ENCODE measurements around the gene BRD7. TPM values are rescaled to one million over a fixed set of nuclear protein-coding genes. Genes with fewer than 3 reads are reported as not detected.

Gene BRD7
- total and polyA plus RNA-seq, 10 of the 15 experiments (the other 5 are each of a cell fraction or from before 2014, with no cell fraction given) = 16.9 to 74.7 (median 52.0) TPM

DNA sequence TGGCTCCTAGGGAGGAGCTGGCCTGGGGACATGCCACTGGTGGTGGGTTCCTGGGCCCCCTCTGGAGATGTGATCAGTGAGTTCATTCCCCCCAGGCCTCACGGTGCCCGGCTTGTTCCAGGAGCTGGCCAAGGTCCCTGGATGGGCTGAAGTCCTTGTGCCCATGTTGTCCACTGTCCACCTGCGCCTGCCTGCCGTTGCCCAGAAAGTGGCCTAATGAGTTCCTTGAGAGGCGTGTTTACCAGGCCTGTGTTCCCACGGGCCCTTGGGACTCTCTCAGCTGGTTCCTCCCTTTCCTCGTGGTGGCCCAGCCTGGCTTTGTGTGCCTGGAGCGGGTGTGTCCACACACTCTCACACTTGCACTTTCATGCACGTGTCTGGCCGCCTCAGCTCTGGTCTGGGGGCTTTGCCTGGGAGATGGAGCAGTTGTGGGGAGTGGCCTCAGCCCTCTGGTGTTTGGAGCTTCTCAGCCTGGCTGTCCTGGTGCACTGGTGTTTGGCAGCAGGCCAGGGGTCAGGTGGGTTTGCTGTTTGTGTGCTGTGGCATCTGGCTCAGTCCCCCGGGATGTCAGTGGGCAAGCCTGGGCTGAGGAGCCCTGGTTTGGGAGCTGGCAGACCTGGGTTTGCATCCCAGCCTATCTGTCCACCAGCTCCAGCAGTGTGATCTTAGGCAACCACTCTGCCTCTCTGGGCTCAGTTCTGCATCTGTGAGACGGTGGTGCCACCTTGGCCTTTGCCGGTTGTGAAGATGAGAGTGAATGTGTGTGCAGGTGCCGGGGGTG is 84.5 kb downstream of the BRD7 start:
- ChIA-PET POLR2A (no interaction called here), RAD21 (ENCODE audit: unreplicated experiment) (interaction anchor here (1.0 to 1.1 kb wide), 2 partner anchors 11 to 14 kb away, joined by 3 to 4 read pairs; no protein-coding TSS in a partner anchor), SMC1A (ENCODE audit: uncharacterized antibody, unreplicated experiment) (interaction anchor here (0.9 to 8.9 kb wide), 5 partner anchors 10 to 244 kb away, joined by 3 to 73 read pairs (median 3); partner anchors contain the start of gene ADCY7), CTCF (interaction anchor here (0.6 to 6.8 kb wide), 6 partner anchors 19 to 212 kb away, joined by 3 to 38 read pairs (median 4); no protein-coding TSS in a partner anchor)
- Histone ChIP-seq H3K27me3 (replicated peaks in 1 of 2; ENCODE audit: control insufficient read depth in 2 of 2, insufficient read depth in 2 of 2, low read length in 1 of 2) (no peaks in the 10 kb centered on the region), H3K4me1 (ENCODE audit: control insufficient read depth, insufficient read depth, low read length) (peaks cover 47% of the 10 kb centered on the region), H4K20me1 (ENCODE audit: control insufficient read depth, insufficient read depth) (no peaks in the 10 kb centered on the region), H3K4me2 (ENCODE audit: control insufficient read depth, insufficient read depth) (peak overlapping the region; percentile 71), H3K36me3 (ENCODE audit: control insufficient read depth in 2 of 2, insufficient read depth in 2 of 2, low read length in 1 of 2) (peaks cover 11 to 12% of the 10 kb centered on the region in 2 experiments), H3K9me3 (replicated peaks; ENCODE audit: control insufficient read depth, insufficient read depth, low read length) (no peaks in the 10 kb centered on the region; the same call in 2 of the 3 replicates), H3K27ac (ENCODE audit: control insufficient read depth, insufficient read depth) (peak overlapping the region; percentile 55), H3K4me3 (no peak overlapping the region), H2AFZ (ENCODE audit: control insufficient read depth, low read depth, low read length) (no peak overlapping the region), H3K9ac (ENCODE audit: control insufficient read depth, insufficient read depth, low read length) (no peak overlapping the region; the same call in 1 of the 2 replicates), H3K79me2 (ENCODE audit: control insufficient read depth, insufficient read depth, low read length) (peaks cover 71% of the 10 kb centered on the region)
- DNase-seq (ENCODE audit: low read depth, low spot score) (no peak), ATAC-seq (no peak), FAIRE-seq (no peak)
- TF ChIP-seq TAF1 (IDR thresholded peaks at IDR 0.05; ENCODE audit: borderline replicate concordance, low read depth, low read length) = no peak
- no peak for TF ChIP-seq NR2C2 (IDR thresholded peaks at IDR 0.05; ENCODE audit: borderline replicate concordance, control insufficient read depth, insufficient read length, low read depth)
- peak in 1 of 2 experiments; percentile 73; a peak in 2 of 4 replicates for TF ChIP-seq BHLHE40 (IDR thresholded peaks at IDR 0.05; ENCODE audit: borderline replicate concordance in 1 of 2, low read depth in 2 of 2, low read length in 1 of 2)
- TF ChIP-seq MYC (IDR thresholded peaks at IDR 0.05; ENCODE audit: insufficient read depth, insufficient read length, insufficient replicate concordance, low read length, severe bottlenecking) = peak; percentile 17
- BruUV-seq (replicated peaks) = no TSS peak
- in situ Hi-C loops (cut with MboI) = no loop called here
- 72% methylated on average over 14 of the region's 14 CpGs for WGBS (ENCODE audit: insufficient coverage, insufficient replicate concordance, low lambda C conversion rate, missing lambda C conversion rate)
- intact Hi-C loops (cut with micrococcal nuclease; ENCODE audit: unreplicated experiment) = no loop called here

All from GM12878 (cell line).